GM19467 (cell line): Measurements from ENCODE around the gene PSMD4.

Experiments
- ATAC-seq: cut with Tn5 transposase; IDR thresholded peaks from one replicate; pipeline ENCODE4 v1.9.1; 2021; ENCODE audit warnings: mild to moderate bottlenecking, moderate library complexity; ENCODE audit not compliant: unreplicated experiment

The PSMD4 gene

GRCh38 chr1:151293093-151293492 is 38.6 kb downstream of the PSMD4 start:
- ATAC-seq: no peak

- ATAC-seq: no peak
Observed at GRCh38 chr1:151294742-151295462, 40.4 kb downstream of the PSMD4 start.

GRCh38 chr1:151309811-151310323 is 55.3 kb downstream of the PSMD4 start:
- no peak for ATAC-seq

DNA sequence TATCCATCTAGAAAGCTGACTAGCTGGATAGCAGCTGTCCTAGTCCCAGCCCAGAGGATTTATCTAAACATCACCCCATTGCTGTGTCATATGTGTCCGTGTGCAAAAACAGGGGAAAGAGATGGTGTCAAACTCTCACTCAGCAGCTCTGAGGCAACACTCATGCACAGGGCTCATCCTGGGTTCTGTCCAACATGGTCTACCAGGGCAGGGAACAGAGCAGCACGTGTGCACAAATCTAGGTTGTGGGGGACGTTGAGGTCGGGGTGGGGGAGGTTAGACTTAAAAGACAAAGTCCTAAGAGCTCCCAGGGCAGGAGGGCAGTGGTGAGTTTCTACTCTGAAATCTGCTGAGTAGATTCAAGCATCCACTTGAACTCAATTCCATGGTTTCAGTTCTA is 56.5 kb downstream of the PSMD4 start:
- no peak for ATAC-seq

DNA sequence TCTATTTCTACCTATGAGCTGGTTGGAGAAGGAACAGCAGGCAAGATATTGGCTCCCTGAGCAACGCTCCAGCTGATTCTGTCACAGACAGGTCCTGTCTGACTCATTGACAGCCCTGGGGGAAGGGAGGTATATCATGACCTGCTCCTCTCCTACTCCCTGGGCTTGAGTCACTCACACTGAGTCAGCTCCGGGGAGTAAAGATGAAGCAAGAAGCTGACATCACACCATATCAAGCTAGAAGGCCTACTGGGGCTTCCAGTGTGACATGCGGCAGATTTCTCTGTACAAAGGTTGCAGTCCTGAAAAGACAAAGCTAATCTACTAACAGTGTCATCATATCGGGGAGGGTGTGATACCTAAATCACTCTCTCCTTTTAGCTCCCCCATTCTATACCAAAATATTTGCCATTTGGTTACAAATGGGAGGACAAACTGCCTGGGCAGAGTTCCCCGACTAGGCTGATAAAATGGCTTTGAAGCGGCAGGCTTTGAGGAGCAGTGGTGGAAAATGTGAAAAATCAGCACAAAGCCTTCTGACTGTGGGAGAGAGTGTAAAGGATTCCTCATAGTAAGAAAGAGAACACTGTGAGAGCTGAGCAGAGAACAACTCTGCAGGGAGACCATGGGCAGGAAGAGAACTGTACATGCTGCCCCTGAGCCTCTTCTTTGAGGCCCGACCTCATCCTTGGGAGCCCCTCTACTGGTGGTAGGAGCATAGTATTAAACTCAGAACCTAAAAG is 57.2 kb downstream of the PSMD4 start:
- no peak for ATAC-seq

- ATAC-seq: no peak
Observed at GRCh38 chr1:151312411-151312810, 57.9 kb downstream of the PSMD4 start.

DNA sequence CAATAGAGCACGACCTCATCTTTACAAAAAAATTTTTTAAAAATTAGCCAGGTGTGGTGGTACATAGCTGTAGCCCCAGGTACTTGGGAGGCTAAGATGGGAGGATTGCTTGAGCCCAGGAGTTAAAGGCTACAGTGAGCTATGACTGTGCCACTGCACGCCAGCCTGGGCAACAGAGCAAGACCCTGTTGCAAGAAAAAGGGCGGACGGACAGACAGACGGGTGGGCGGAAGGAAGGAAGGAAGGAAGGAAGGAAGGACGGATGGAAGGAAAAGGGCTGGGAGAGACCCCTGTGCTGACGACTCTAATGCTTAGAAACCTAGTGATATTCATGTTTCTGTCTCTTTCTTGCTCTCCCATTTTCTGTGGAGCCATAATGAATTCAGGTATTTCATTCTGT is 58.3 kb downstream of the PSMD4 start:
- no peak for ATAC-seq

DNA sequence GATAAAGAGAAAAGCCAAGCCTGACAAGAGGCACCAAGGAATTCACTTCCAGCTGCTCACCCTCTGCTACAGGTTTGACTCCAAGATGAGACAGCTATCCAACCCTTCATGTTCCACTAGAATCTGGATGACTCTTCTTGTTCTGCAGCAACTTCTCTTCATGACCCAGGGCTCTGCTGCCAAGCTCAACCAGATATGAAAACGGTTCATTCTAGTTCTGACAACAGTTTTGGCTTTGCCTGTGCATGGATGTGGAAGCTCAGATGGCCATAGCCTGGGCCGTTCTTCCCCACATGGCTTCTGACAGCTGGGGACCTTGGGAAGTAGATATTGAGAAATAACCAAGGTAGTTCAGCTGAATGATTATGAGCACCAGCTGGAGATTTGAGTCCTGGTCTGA is 59.0 kb downstream of the PSMD4 start:
- ATAC-seq: no peak

- no peak for ATAC-seq
Observed at GRCh38 chr1:151314137-151314875, 59.8 kb downstream of the PSMD4 start.

GRCh38 chr1:151315565-151316235 is 61.2 kb downstream of the PSMD4 start:
- ATAC-seq: no peak
